SK-N-SH (cell line): Measurements from ENCODE around the gene SOD3. TPM values are rescaled to one million over a fixed set of nuclear protein-coding genes. Genes with fewer than 3 reads are reported as not detected.

ENCODE experiments used
- CTCF ChIA-PET: fragments of 300-600, 350-600 bp; formaldehyde crosslinking; extraction: SDS; loops from one replicate; lab custom pipeline; 2021; lab: Yijun Ruan, JAX
- POLR2A ChIA-PET: fragments of 350-600 bp; sonication (Branson Sonifier 250); formaldehyde crosslinking; extraction: SDS; loops from one replicate; lab custom pipeline; 2020; ENCODE audit warnings: antibody characterized with exemption, inconsistent platforms; lab: Yijun Ruan, JAX
- DNase-seq: peaks from one replicate; pipeline ENCODE4 v3.0.0; 2012
- H2AFZ ChIP-seq: fragments of 200-600 bp; sonication (generic); 2 replicates; pipeline ENCODE4 v1.8.1; 2016; ENCODE audit warnings: antibody characterized with exemption, mild to moderate bottlenecking, low read depth
- H3F3A ChIP-seq: fragments of 200-600 bp; sonication (generic); replicated peaks from 2 replicates; pipeline ENCODE3; 2016; ENCODE audit warnings: antibody characterized with exemption, mild to moderate bottlenecking; ENCODE audit not compliant: insufficient read depth
- H3K27ac ChIP-seq, 2 experiments: fragments of 200-500 bp in 1 of 2; fragments of 200-600 bp in 1 of 2; sonication (Bioruptor generic) in 1 of 2; sonication (generic), shearing (Covaris generic) in 1 of 2; 2 replicates each; pipeline versions ENCODE4 v1.5.1 to v1.6.1; 2014 to 2016; ENCODE audit warnings: low read depth in 2 of 2, inconsistent platforms in 1 of 2, low read length in 1 of 2, mild to moderate bottlenecking in 1 of 2, mixed read lengths in 1 of 2
- H3K27me3 ChIP-seq: fragments of 200-600 bp; sonication (generic), shearing (Covaris generic); 2 replicates; pipeline ENCODE4 v1.6.1; 2016; ENCODE audit warnings: mixed run types; ENCODE audit not compliant: insufficient read depth
- H3K36me3 ChIP-seq, 2 experiments: fragments of 200-500 bp in 1 of 2; fragments of 200-600 bp in 1 of 2; sonication (Bioruptor generic) in 1 of 2; sonication (generic) in 1 of 2; replicated peaks in 1 of 2; 2 replicates each; pipeline versions ENCODE3 to v1.5.1; 2014 to 2016; ENCODE audit warnings: low read length in 1 of 2, mild to moderate bottlenecking in 1 of 2; ENCODE audit not compliant: insufficient read depth in 2 of 2, control insufficient read depth in 1 of 2
- H3K4me1 ChIP-seq, 2 experiments: fragments of 200-500 bp in 1 of 2; fragments of 200-600 bp in 1 of 2; sonication (Bioruptor generic) in 1 of 2; sonication (generic), shearing (Covaris generic) in 1 of 2; 2 replicates each; pipeline versions ENCODE4 v1.5.1 to v1.6.1; 2014 to 2016; ENCODE audit warnings: low read depth in 1 of 2, low read length in 1 of 2, mixed run types in 1 of 2; ENCODE audit not compliant: insufficient read depth in 2 of 2, control insufficient read depth in 1 of 2
- H3K4me2 ChIP-seq: fragments of 200-600 bp; sonication (generic), shearing (Covaris generic); 2 replicates; pipeline ENCODE4 v1.6.1; 2017; ENCODE audit warnings: mixed run types
- H3K4me3 ChIP-seq, 2 experiments: fragments of 200-500 bp in 1 of 2; fragments of 200-600 bp in 1 of 2; sonication (Bioruptor generic) in 1 of 2; sonication (generic), shearing (Covaris generic) in 1 of 2; 2 replicates each; pipeline versions ENCODE4 v1.5.1 to v1.8.1; 2014 to 2016; ENCODE audit warnings: low read depth in 2 of 2, inconsistent platforms in 1 of 2, low read length in 1 of 2, mild to moderate bottlenecking in 1 of 2, mixed read lengths in 1 of 2, moderate library complexity in 1 of 2
- H3K79me2 ChIP-seq: fragments of 200-600 bp; sonication (generic); 2 replicates; pipeline ENCODE4 v1.8.1; 2017; ENCODE audit warnings: mild to moderate bottlenecking; ENCODE audit not compliant: insufficient read depth
- H3K9ac ChIP-seq: fragments of 200-600 bp; sonication (generic); 2 replicates; pipeline ENCODE4 v1.6.1; 2017; ENCODE audit warnings: mixed run types
- H3K9me2 ChIP-seq: fragments of 200-600 bp; sonication (generic); 2 replicates; pipeline ENCODE4 v1.6.1; 2017; ENCODE audit warnings: mixed run types
- H3K9me3 ChIP-seq: fragments of 200-600 bp; sonication (generic); 2 replicates; pipeline ENCODE4 v1.6.1; 2017; ENCODE audit warnings: mixed run types, mild to moderate bottlenecking, moderate library complexity
- H4K20me1 ChIP-seq: fragments of 200-600 bp; sonication (generic); 2 replicates; pipeline ENCODE4 v1.6.1; 2017; ENCODE audit warnings: mild to moderate bottlenecking, mixed run types; ENCODE audit not compliant: insufficient read depth
- FOXM1 ChIP-seq: IDR thresholded peaks from 2 replicates; pipeline ENCODE4 v1.4.0; 2012; ENCODE audit warnings: low read depth, mild to moderate bottlenecking
- GABPA ChIP-seq: IDR thresholded peaks from 2 replicates; pipeline ENCODE4 v1.4.0; 2012; ENCODE audit warnings: low read depth, mild to moderate bottlenecking
- NRF1 ChIP-seq: IDR thresholded peaks from 2 replicates; pipeline ENCODE4 v1.6.1; 2012; ENCODE audit warnings: low read depth, mild to moderate bottlenecking, low read length
- PBX3 ChIP-seq: IDR thresholded peaks from 2 replicates; pipeline ENCODE4; 2012
- POLR2AphosphoS5 ChIP-seq: IDR thresholded peaks from 2 replicates; pipeline ENCODE4 v1.6.1; 2012; ENCODE audit warnings: low read depth, low read length
- RXRA ChIP-seq: IDR thresholded peaks from 2 replicates; pipeline ENCODE4 v1.4.0; 2012; ENCODE audit warnings: low read depth, mild to moderate bottlenecking, borderline replicate concordance
- USF2 ChIP-seq: fragments of 150-350 bp; IDR thresholded peaks from 2 replicates; pipeline ENCODE4 v1.6.1; 2017; ENCODE audit warnings: antibody characterized with exemption, low read length, low read depth, borderline replicate concordance
- ZBTB33 ChIP-seq: IDR thresholded peaks from 2 replicates; pipeline ENCODE4 v1.4.0; 2012; ENCODE audit warnings: low read depth, borderline replicate concordance
- WGBS: methylation state at CpG from one replicate; pipeline ENCODE4 v1.1.6; 2017; ENCODE audit warnings: low lambda C conversion rate; 5-methylcytosine and 5-hydroxymethylcytosine counted together
- polyA plus RNA-seq, 3 experiments: library from polyadenylated mRNA; depleted of rRNA; stranded (reverse); fragments of >200 nt; gene quantifications; 2 replicates each; pipeline ENCODE4 v1.2.3, GENCODE V29; 2012

The SOD3 gene
- polyA plus RNA-seq, 1 of the 3 experiments (the other 2 are of a cell fraction): 21.6 TPM

- 69% methylated on average over 6 of the region's 6 CpGs for WGBS
- Histone ChIP-seq H3K27me3 (no peaks in the 10 kb centered on the region), H3K36me3 (no peaks in the 10 kb centered on the region), H3K79me2 (no peaks in the 10 kb centered on the region), H3K9ac (no peak overlapping the region), H2AFZ (no peak overlapping the region), H3F3A (no peaks in the 10 kb centered on the region), H3K27ac (no peak overlapping the region), H3K9me2 (no peaks in the 10 kb centered on the region), H3K4me1 (no peaks in the 10 kb centered on the region), H3K4me3 (no peak overlapping the region), H3K4me2 (no peak overlapping the region), H4K20me1 (no peaks in the 10 kb centered on the region), H3K9me3 (no peaks in the 10 kb centered on the region)
- no peak for DNase-seq
- POLR2A ChIA-PET: no interaction called here
- no peak for TF ChIP-seq PBX3
- TF ChIP-seq GABPA: no peak
- CTCF ChIA-PET: no interaction called here
These were observed 41.4 kb downstream of the SOD3 start for GRCh38 chr4:24836661-24837242.

GRCh38 chr4:24837336-24837735 lies 42.0 kb downstream of the SOD3 start:
- no peak for TF ChIP-seq GABPA
- TF ChIP-seq ZBTB33: no peak
- TF ChIP-seq POLR2AphosphoS5: no peak
- TF ChIP-seq FOXM1: no peak
- TF ChIP-seq RXRA: no peak
- TF ChIP-seq NRF1: no peak
- TF ChIP-seq USF2: no peak
- Histone ChIP-seq H2AFZ (no peak overlapping the region), H3K27ac (no peak overlapping the region), H3K27me3 (no peaks in the 10 kb centered on the region), H3K4me1 (no peaks in the 10 kb centered on the region), H3K9me2 (no peaks in the 10 kb centered on the region), H3K4me2 (no peak overlapping the region), H3K36me3 (no peaks in the 10 kb centered on the region), H3K79me2 (no peaks in the 10 kb centered on the region), H3K9me3 (no peaks in the 10 kb centered on the region), H3K4me3 (no peak overlapping the region), H3K9ac (no peak overlapping the region), H3F3A (no peaks in the 10 kb centered on the region), H4K20me1 (no peaks in the 10 kb centered on the region)
- ChIA-PET CTCF (no interaction called here), POLR2A (no interaction called here)
- DNase-seq: no peak
- WGBS: 84% methylated on average over 7 of the region's 7 CpGs
